ENCODE data around the gene SLC26A11.

- TF ChIP-seq EP300 (IDR thresholded peaks at IDR 0.05) (no peak), CTCF (IDR thresholded peaks at IDR 0.05) (no peak)
Measured at GRCh38 chr17:80291691-80292487, 71.7 kb downstream of the SLC26A11 start.

All from gastroesophageal sphincter (tissue), 3 donors.